Upper lobe of left lung (tissue), 6 donors: ENCODE data around the gene FOXP1. TPM values are rescaled to one million over a fixed set of nuclear protein-coding genes. Genes with fewer than 3 reads are reported as not detected.
A peak's percentile ranks its signal among the peaks of the same experiment; 100 is the strongest.

Source experiments
- ATAC-seq, 2 donors: fragments of 200-7000 bp; cut with Tn5 transposase; one replicate each; pipeline ENCODE4 v1.9.1; 2022; ENCODE audit warnings: mild to moderate bottlenecking in 2 of 2, moderate library complexity in 2 of 2; ENCODE audit not compliant: low FRiP score in 2 of 2
- DNase-seq, 2 donors: peaks; one replicate each; pipeline ENCODE4 v3.0.0-alpha.2; 2019 to 2020
- H3K27ac ChIP-seq, 4 donors: fragments of 200-600 bp; sonication (generic); one replicate each; pipeline ENCODE4 v1.5.1; 2016 to 2019
- H3K27me3 ChIP-seq, 4 donors: fragments of 200-600 bp; sonication (generic); one replicate each; pipeline ENCODE4 v1.5.1; 2017 to 2019
- H3K36me3 ChIP-seq, 4 donors: fragments of 200-600 bp; sonication (generic); one replicate each; pipeline ENCODE4 v1.5.1; 2016 to 2019
- H3K4me1 ChIP-seq, 4 donors: fragments of 200-600 bp; sonication (generic); one replicate each; pipeline ENCODE4 v1.5.1; 2018 to 2019
- H3K4me3 ChIP-seq, 4 donors: fragments of 200-600 bp; sonication (generic); one replicate each; pipeline ENCODE4 v1.5.1; 2017 to 2019; ENCODE audit warnings: mild to moderate bottlenecking in 2 of 4, moderate library complexity in 1 of 4
- H3K9me3 ChIP-seq, 4 donors: fragments of 200-600 bp; sonication (generic); one replicate each; pipeline ENCODE4 v1.5.1; 2018 to 2019
- CTCF ChIP-seq, 6 experiments: fragments of 450-650 bp in 4 of 6; fragments of 200-600 bp in 2 of 6; sonication (generic) in 2 of 6; IDR thresholded peaks; one replicate each; pipeline ENCODE4 v1.5.1; 2016 to 2019; ENCODE audit warnings: antibody characterized with exemption in 6 of 6
- EP300 ChIP-seq, 4 donors: sonication (generic); formaldehyde crosslinking; IDR thresholded peaks; one replicate each; pipeline ENCODE4 v1.5.1; 2017; ENCODE audit warnings: antibody characterized with exemption in 4 of 4, control low read depth in 2 of 4
- POLR2A ChIP-seq, 4 donors: fragments of 450-650 bp; IDR thresholded peaks; one replicate each; pipeline ENCODE4 v1.5.1; 2016 to 2017; ENCODE audit warnings: antibody characterized with exemption in 4 of 4, mild to moderate bottlenecking in 2 of 4
- POLR2AphosphoS5 ChIP-seq, 2 donors: sonication (generic); formaldehyde crosslinking; IDR thresholded peaks; one replicate each; pipeline ENCODE4 v1.5.1; 2017; ENCODE audit warnings: antibody characterized with exemption in 2 of 2
- whole genome bisulfite sequencing, 2 donors: methylation state at CpG; one replicate each; pipeline ENCODE4 v1.1.5; 2017 to 2018; 5-methylcytosine and 5-hydroxymethylcytosine counted together
- total RNA-seq, 6 donors: library from RNA; depleted of rRNA in 4 of 6; stranded (reverse); fragments of >200 nt in 4 of 6; gene quantifications; one replicate each; pipeline versions ENCODE4 v1.1.0 to v1.2.1, GENCODE V29; 2016 to 2021
- donor health status: DM: no; HTN: no; CAD: no; lungs with moderate emphysema.
- donor health status: DM: no; HTN: yes; CAD: no; lungs with severe emphysema.

Gene FOXP1
- total RNA-seq, 6 donors from 2014 or later: 103 to 248 (median 134) TPM

GRCh38 chr3:71421475-71421819 is 162.1 kb downstream of the FOXP1 start:
- WGBS, 2 donors: 94 to 96% methylated on average over 4 of the region's 4 CpGs
- DNase-seq: no peak
- Histone ChIP-seq H3K4me1 (peaks cover 9 to 16% (median 11%) of the 10 kb centered on the region in 4 donors), H3K9me3 (no peaks in the 10 kb centered on the region), H3K27me3 (no peaks in the 10 kb centered on the region), H3K27ac (no peak overlapping the region), H3K4me3 (no peak overlapping the region), H3K36me3 (no peaks in the 10 kb centered on the region)
- TF ChIP-seq EP300 (IDR thresholded peaks at IDR 0.05) (no peak), CTCF (IDR thresholded peaks at IDR 0.05) (no peak), POLR2A (IDR thresholded peaks at IDR 0.05) (no peak), POLR2AphosphoS5 (IDR thresholded peaks at IDR 0.05) (no peak)
- ATAC-seq: no peak

- 88 to 92% methylated on average over 2 of the region's 2 CpGs for WGBS, 2 donors
- peaks cover 9 to 15% (median 11%) of the 10 kb centered on the region in 4 donors for H3K4me1 ChIP-seq
- no peaks in the 10 kb centered on the region for H3K36me3 ChIP-seq
- ATAC-seq (no peak), DNase-seq (no peak)
- TF ChIP-seq EP300 (IDR thresholded peaks at IDR 0.05) (no peak), CTCF (IDR thresholded peaks at IDR 0.05) (no peak), POLR2A (IDR thresholded peaks at IDR 0.05) (no peak), POLR2AphosphoS5 (IDR thresholded peaks at IDR 0.05) (no peak)
- H3K27ac ChIP-seq: no peak overlapping the region
- no peaks in the 10 kb centered on the region for H3K9me3 ChIP-seq
- no peaks in the 10 kb centered on the region for H3K27me3 ChIP-seq
- H3K4me3 ChIP-seq: no peak overlapping the region
Observed at GRCh38 chr3:71419369-71419768, 164.2 kb downstream of the FOXP1 start.

GRCh38 chr3:71417791-71418190 is 165.7 kb downstream of the FOXP1 start:
- no peaks in the 10 kb centered on the region for H3K36me3 ChIP-seq
- no peaks in the 10 kb centered on the region for H3K27me3 ChIP-seq
- H3K9me3 ChIP-seq: no peaks in the 10 kb centered on the region
- WGBS, 2 donors: 54 to 61% methylated on average over 6 of the region's 6 CpGs
- H3K4me1 ChIP-seq: peaks cover 0 to 7% (median 2%) of the 10 kb centered on the region in 4 donors
- DNase-seq (no peak), ATAC-seq (no peak)
- H3K4me3 ChIP-seq: no peak overlapping the region
- TF ChIP-seq POLR2A (IDR thresholded peaks at IDR 0.05) (no peak), POLR2AphosphoS5 (IDR thresholded peaks at IDR 0.05) (no peak), EP300 (IDR thresholded peaks at IDR 0.05) (no peak), CTCF (IDR thresholded peaks at IDR 0.05) (no peak)
- H3K27ac ChIP-seq: no peak overlapping the region

- DNase-seq (peak in 1 of 2 donors; percentile 56), ATAC-seq (peak in 1 of 2 donors; percentile 69)
- H3K4me3 ChIP-seq: peak overlapping the region in 1 of 4 donors; percentile 7
- H3K9me3 ChIP-seq: no peaks in the 10 kb centered on the region
- TF ChIP-seq POLR2A (IDR thresholded peaks at IDR 0.05) (no peak), CTCF (IDR thresholded peaks at IDR 0.05) (peak in 3 of 6 experiments; percentile 11 to 12 (median 11))
- peaks cover 0 to 7% (median 2%) of the 10 kb centered on the region in 4 donors for H3K4me1 ChIP-seq
- H3K27me3 ChIP-seq: no peaks in the 10 kb centered on the region
- 63 to 69% methylated on average over 8 of the region's 8 CpGs for WGBS, 2 donors
- H3K27ac ChIP-seq: no peak overlapping the region
- no peaks in the 10 kb centered on the region for H3K36me3 ChIP-seq
Observed at GRCh38 chr3:71416876-71417275, 166.7 kb downstream of the FOXP1 start.

- H3K4me3 ChIP-seq: no peak overlapping the region
- peak overlapping the region in 1 of 4 donors; percentile 6 for H3K27ac ChIP-seq
- H3K4me1 ChIP-seq: peaks cover 0 to 7% (median 2%) of the 10 kb centered on the region in 4 donors
- ATAC-seq: no peak
- no peak for DNase-seq
- H3K9me3 ChIP-seq: no peaks in the 10 kb centered on the region
- TF ChIP-seq EP300 (IDR thresholded peaks at IDR 0.05): no peak
- TF ChIP-seq POLR2AphosphoS5 (IDR thresholded peaks at IDR 0.05): no peak
- no peak for TF ChIP-seq POLR2A (IDR thresholded peaks at IDR 0.05)
- no peak for TF ChIP-seq CTCF (IDR thresholded peaks at IDR 0.05)
- H3K27me3 ChIP-seq: no peaks in the 10 kb centered on the region
- WGBS, 2 donors: 53 to 57% methylated on average over 2 of the region's 2 CpGs
- no peaks in the 10 kb centered on the region for H3K36me3 ChIP-seq
Observed at GRCh38 chr3:71415681-71416122, 167.8 kb downstream of the FOXP1 start.
